Myocyte (in vitro differentiated cells): ENCODE results near the gene PRR5L. TPM values are rescaled to one million over a fixed set of nuclear protein-coding genes. Genes with fewer than 3 reads are reported as not detected.
A peak's percentile ranks its signal among the peaks of the same experiment; 100 is the strongest.

Experiments used
- DNase-seq: peaks from one replicate; pipeline ENCODE4 v3.0.0-alpha.2; 2012; ENCODE audit warnings: low read depth
- total RNA-seq: library from RNA; depleted of rRNA; stranded (reverse); fragments of >200 nt; gene quantifications from 2 replicates; pipeline ENCODE4 v1.2.3, GENCODE V29; 2014

The PRR5L gene
- total RNA-seq, 1 donor from 2014 or later, result 19.8 TPM

DNA sequence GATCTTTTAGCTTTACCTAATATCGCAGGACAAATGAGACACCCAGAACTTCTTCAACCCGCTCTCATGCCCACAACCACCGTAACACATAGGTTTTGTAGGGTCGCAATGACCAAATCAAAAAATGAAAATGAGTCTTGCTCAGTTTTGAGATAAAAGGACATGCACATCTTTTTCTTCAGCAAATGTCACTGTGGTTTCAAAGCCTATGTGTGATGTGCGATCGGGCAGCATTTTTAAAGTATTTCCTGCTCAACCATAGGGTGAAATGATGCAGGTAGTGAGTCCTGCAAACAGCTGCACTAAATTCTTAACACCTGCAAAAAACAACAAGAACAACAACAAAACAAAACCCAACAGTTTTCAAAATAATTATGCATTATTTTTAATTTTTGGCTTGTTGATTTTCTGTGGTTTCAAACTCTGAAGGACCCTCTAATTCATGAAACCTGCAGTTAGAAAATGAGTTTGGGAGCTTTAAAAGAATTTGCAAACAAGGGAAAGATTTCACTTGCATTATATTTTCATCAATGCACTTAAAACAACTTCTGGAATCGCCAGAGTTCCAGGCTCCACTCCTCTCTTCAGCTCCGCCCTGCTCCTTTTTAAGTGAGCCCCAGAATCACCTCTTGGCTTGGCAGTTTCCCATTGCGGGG lies 79.4 kb downstream of the PRR5L start:
- no peak for DNase-seq

DNA sequence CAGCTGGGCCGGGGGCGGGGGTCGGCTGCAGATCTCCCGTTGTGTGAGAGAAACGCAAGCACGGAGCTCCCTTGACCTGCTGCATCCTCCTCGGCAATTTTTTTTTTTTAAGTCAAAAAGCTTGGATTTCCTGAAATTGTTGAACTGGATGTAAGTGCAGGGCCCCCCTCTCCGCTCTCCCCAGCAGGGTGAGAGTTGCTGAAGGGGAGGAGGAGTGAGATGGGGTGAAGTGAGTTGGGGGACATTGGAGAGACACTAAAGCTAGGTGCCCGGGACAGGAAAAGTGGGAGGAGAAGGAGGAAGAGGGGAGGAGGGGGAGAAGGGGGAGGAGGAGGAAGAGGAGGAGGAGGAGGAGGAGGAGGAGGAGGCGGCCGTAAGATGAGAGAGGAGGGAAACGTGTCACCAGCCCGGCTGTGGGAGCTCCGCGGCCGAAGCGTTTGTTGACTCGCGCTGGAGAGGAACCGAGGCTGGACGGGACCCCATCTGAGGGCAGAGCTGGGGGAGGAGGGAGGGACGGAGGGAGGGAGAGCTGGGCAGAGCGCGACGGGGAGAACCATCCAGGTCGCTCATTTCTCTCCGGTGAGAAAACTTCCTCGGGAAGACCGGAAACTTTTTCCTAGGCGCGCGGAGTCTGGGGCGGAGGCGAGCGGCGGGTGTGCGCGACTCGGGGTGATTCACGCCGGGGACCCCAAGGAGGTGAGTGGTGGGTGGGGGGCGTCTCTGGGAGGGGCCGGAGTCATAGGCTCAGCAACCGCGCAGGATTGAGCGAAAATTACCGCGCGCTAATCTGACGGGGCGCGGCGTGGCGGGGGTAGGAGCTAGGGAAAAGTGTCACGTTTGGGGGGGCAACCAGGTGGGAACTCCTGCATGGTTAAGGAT lies 80.2 kb downstream of the PRR5L start:
- DNase-seq, result peak; percentile 45

DNA sequence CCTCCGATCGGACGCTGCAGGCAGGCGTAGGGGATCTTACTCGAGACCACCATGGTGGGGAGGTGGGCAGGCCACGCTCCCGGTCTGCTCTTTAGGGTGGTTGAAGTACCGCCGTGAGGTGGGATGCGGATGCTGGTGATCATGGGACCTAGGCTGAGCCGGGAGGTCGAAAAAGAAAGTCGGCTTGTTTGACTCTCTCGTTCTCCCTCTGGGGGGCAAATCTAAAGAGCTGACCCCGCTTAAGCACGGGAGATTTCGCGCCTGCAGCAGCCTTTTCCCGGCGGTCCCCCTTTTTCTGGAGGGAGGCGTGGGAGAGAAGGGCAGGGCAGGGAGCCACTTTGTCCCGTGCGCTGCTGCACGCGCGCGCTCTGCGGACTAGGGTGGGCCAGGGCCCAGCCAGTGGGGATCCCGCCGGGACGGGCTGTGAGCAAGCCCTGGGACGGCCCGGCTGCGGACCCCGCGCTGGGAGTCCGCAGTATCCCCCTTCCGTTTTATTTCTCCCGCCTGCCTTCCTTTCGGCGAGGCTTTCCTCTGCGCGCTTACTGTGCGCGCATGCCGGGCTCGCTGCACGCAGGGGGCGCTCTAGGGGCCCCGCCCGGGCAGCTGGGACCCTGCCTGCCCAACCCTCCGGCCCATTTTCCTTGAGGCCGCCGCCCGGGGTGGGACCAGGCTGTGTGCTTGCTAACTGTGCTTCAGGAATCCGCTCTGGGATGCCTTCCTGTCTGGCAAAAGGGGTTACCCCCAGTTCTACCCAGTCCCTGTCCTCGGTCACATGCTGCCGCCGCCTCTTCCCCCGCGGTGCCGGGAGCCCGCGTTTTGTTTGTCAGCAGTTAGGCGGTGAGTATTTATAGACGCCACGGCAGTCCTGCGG lies 81.0 kb downstream of the PRR5L start:
- DNase-seq, result peak; percentile 71

DNA sequence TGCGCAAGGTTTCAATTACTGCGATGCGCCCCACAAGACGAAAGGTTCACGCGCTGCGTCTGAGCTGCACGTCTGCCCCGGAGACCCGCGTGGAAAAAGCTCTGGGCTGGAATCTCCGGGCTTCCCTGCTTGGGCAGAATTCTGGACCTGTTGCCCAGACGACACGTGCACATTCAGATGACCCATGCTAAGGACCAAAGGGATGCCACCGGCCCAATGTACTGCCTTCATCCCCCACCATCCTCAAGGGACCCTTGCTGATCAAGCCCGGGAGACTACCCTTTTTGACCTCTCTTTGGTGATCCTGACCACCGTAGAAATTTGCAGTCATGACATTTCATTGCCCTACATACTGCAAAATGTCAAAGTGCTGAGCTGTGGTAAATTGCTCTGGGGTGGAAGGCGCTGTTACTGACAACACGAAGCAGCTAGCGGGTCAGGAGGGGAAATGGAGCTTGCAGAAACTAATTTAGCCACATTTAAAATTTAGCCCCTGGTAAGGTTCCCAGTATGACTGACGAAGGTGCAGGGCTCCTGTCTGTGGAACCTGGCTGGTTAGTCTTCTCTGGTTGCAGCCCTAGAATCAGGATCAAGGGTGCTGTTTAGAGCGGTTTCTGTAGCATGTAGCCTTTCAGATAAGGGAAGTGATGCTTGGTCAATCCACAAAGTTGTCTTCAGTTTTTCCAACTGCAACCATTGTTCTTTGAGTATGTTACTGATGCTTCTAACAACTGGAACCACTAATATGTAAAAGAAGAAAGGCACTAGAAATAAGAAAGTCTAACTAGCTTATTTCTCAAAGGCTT lies 81.9 kb downstream of the PRR5L start:
- DNase-seq, result no peak

DNA sequence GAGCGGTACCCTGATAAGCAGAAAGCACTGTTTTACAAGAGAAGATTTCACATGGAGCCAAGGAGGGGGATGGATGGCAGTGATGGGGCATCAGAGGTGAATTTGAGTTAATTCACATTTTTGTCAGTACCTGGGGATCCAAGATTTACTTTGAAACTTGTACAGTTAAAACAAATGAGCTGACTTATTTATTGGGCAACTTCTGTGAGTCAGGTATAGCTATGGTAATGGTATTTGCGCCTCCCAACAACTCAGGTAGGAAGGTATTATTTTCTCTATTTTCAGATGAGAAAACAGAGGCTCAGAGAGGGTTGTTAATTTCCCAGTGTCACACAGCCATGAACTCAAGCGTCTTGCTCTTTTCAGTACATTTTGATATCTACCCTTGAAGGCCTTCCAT lies 83.6 kb downstream of the PRR5L start:
- no peak for DNase-seq

DNA sequence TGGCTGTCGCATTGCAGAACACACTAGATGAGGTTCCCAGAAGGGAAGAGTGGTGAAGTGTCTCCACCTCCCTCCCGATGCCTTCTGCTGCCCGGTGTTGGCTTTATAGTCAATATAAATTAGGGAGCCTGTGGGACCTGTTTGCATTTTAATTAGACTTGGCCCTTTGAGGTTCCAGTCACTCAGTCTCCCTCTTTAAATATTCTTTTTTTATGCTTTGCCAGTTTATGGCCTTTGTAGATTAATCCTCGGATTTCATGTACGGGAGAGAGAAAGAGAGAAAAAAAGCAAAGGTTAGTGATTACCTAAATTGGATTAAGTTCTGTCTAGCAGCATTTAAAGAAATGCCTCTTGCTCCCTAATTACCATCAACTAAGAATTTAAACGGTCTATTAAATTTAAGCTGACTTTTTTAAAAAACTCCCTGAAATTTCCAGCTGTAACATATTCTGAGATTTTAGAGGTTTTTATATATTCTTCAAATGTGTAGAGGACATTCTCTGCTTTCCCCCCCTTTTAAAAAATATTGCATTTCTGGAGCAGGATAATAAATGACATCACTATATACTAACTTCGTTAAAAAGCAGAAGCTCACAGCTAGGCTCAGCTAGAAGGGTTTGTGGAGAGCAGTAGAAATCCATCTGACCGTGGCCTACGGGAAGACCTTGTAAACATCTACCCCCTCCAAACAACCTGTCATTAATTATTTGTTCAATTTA lies 84.4 kb downstream of the PRR5L start:
- no peak for DNase-seq

DNA sequence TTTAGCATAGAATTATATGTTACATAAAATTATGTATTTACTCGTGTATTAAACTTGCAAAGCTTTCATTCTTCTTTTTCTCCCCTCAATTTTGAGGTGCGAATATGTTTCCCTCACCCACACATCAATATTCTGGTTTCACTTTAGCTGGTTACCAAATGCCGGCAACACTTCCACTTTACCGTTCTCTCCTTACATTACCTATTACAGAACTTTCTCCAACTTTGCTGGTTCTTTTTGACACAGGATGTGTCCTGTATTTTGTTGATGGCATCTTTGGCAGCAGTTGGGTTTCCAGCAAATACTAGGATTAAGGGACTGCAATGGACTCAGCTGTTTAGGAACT lies 84.9 kb downstream of the PRR5L start:
- DNase-seq, result no peak

DNA sequence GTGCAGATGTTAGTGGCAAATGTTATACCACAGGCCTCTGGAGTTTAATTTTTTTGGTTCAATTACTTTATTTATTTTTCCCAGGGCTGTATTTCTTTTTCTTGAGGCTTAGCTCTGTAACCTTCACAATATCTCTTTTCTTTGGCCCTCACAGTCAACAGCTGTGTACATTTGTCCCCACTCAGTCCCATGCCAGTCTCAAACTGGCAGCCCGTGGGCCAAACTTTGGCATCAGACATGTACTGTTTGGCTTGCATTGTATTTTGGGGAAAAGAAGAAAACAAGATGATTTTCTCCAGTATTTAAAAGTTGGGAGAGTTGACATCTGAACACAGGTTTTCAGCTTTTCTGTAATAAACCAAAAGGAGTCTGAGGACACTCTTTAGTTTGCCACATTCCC lies 87.1 kb downstream of the PRR5L start:
- DNase-seq, result no peak

DNA sequence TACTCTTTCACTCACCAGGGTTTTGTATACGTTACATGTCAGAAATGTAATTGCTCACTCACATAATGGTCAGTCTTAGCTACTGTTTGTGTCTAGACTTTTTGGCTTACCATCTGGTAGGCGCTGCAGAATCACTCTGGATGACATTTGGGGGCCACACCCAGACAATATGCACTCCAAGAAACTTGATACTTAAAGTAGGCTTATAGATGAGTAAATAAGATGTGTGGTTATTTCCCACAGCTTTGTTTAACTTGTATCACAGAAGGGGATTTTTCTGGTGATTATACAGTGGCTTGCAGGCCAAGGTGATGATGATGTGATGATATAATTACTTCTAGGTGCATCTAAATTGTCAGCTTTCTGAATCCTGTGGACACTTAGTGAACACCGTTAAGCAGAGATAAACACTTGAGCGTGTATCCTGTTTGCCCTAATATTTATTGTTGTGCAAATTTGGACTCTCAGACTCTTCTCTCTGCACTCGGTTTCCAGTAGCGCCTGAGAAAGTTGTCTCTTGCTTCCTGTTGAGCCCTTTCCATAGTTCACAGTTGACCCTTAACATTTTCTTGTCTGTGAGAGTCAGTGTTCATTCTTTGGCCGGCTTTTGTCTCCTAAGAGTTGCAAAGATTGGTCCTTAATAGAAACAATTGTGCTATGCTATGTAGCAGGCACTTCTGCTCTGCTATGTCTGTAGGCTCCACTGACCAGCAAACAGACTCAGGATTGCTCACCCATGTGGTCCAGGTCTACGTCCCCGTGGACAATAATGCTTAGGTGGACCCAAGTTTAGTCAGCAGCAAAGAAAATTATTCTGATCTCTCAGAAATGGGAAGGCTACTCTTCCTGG lies 89.3 kb downstream of the PRR5L start:
- DNase-seq, result no peak

DNA sequence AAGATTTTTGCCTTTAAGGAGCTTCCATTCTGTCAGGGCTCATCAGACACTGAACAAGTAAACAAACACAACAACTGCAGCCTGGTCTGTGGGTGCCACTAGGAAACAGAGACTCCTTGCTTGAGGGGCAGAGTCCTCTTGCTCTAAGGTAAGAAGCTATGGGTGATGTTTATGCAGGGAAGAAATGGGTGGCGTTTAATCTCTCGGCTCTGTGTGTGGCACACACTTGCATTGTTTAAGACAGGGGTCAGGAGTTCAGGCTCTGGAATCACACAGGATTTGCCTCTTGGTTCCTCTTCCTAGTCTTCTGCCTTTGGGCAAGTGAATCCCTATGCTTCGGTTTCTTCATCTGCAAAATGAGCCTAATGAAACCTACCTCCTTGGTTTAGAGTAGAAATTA lies 90.3 kb downstream of the PRR5L start:
- no peak for DNase-seq

DNA sequence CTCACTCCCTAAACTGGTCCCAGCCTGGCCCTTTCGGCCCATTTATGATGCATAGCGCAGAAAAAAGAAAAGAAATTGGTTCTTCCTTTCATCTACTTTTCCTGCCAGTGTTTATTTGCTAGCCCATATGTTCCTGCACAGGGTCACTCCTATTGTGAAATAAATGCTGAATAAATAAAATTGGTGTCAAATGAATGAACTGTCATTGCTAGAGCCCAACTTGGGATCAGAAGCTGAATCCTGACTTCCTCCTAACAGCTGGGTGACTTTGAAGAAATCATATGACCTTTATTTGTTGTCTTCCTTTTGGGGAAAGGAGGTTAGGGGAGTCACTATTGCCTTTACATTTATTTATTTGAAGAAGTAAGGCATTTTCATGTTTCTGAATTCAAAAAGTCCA lies 92.0 kb downstream of the PRR5L start:
- no peak for DNase-seq

DNA sequence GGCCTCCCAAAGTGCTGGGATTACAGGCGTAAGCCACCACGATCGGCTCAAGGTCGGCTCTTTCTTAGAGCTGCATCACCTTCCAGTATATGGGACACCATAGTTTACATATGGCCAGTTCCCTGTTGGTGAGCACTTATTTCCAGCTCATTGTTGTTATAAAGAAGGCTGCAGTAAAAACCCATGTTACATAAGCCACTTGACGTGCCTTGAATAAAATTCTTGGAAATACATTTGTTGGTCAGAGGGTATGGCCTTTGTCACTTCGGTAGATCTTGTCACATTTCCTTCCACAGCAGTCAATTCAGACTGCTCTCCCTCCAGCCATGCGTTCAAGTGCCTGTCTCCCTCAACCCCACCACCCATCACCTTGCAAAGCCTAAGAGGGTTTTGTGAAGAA lies 92.9 kb downstream of the PRR5L start:
- no peak for DNase-seq

DNA sequence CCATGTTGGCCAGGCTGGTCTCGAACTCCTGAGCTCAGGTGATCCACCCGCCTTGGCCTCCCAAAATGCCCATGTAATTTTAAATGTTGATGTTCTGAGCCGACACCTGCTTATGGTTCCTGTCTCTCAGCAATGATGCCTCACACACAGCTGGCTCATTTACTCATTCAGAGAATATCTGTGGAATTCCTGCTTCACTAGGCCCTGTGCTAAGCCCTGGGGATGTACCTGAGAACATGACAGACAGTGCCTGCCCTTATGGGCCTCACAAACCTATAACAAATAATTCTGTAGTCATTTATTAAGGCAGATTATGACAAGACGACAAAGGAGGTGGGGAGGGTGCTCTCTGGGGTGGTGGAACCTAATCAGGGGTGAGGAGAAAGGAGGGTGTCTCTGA lies 93.7 kb downstream of the PRR5L start:
- DNase-seq, result no peak

DNA sequence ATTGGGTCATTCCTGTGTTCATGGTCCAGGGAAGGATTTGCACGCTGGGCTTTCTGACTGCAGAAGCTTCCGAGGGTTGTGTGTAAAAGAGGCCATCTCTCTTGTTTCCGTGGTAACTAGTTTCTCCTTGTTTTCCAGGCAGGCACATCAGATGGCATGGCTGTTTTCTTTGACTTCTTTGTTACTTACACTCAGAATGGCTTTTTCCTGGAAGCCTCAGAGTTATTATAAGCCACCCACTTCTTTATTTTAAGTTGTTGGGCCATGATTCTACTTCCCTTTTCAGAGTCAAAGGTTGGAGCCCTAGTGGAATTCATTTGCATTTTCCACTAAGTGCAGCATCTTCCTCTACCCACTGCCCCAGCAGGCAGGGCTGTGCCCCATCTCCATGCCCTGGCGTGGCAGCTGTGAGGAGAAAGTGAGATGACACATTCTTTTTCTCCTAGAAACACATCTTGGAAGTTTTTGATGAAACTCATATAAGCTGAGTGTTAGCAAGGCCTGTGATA lies 94.9 kb downstream of the PRR5L start:
- DNase-seq, result no peak

DNA sequence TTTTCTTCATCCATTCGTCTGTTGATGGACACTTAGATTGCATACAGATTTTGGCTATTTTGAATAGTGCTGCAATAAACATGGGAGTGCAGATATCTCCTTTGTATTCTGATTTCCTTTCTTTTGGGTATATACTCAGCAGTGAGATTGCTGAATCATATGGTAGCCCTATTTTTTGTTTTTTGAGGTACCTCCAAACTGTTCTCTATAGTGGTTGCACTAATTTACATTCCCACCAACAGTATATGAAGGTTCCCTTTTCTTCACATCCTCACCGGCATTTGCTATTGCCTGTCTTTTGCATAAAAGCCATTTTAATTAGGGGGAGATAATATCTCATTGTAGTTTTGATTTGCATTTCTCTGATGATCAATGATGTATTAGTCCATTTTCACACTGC lies 96.1 kb downstream of the PRR5L start:
- DNase-seq, result no peak

DNA sequence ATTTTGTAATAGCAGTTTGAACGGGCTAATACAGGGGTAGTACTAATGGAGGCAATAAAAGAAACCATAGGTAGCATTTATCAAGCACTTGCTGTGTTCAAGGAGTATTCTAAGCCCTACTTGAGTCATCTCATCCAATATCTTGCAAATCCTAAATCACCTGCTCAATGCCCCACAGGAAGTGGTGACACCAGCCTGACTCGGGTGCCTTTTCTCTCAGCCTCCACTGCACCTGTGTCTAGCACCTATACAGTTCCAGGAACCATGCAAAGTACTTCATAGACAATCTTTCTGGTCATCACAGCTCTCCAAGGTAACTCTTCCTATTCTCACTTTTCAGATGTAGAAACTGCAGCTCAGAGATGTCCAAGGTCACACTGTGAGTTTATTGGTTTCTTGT lies 98.0 kb downstream of the PRR5L start:
- DNase-seq, result no peak

DNA sequence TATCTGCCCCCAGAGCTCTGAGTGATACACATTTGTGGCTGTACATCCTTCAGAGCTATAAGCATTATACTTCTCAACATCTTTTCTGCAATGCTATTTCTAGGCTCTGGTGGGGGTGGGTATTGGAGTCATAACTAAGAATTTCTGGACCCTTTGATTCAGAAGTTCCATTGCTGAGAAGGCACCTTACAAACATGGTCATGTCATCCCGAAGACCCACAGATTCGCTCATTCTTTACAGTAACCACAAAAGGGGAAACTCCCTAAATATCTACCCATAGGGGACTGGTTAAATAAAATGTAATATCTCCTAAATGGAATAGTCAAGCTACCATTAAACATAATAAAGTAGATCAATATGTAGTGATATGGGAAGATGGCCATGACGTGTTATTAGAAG lies 98.8 kb downstream of the PRR5L start:
- DNase-seq, result no peak

DNA sequence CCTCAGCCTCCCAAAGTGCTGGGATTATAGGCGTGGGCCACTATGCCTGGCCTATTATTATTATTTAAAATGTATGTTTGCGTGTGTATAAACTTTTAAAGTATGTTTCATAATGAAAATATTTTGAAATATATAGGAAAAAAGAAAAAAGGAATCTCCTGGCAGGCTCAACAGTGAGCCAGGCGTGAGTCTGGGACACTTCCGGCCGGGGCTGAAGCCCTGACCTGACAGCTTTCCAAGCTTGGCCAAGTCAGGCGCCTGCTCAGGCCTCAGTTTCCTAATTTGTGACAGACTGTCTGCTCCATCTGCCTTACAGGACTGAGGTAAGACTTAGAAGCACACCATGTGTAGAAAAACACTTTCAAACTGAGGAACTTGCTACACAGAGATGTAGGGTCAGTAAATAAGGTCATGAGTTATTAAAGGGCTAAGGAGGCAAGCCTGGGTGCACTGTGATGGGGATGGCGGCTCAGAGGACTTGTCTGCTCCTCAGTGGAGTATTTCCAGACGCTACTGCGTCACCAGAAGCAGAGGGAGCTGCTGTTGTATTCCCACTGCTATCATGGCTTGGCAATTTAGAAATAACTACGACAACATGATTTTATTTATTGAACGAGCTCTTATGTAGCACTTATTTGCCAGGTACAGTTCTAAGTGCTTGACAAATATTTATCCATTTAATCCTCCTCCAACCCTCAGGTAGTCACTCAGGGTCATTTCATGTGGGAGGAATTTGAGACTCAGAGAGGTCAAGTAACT lies 100.1 kb downstream of the PRR5L start:
- no peak for DNase-seq
